Kasumi-1 (cell line): ENCODE results near the gene NFKBIL1.

Experiments
- DNase-seq, 2 experiments: peaks; one replicate each; lab custom pipeline; 2025; lab: John Stamatoyannopoulos, UW

NFKBIL1 gene

DNA sequence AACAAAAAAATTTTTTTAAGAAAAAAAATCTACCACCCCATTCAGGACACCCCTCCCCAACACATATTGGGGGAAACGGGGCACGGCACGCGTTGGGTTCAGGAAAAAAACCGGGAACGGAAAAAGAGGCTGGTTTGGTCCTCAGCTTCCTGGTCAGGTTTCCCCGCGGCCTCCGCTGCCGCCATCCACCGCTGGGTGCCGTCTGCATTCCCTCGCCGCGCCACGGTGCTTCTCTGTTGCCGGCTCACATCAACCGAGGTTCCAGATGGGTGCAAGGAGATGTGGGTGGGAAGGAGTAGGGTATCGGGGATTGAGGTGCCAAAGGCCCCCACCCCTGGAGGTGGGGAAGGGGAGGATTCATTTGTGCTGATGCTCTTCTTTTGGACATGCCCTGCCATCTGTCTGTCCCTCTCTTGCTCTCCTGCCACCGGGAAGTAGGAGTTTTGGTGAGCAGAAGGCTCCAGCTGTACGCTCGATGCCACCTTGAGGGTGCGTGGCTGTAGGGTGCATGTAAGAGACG is 12.8 kb upstream of the NFKBIL1 start:
- DNase-seq: no peak

DNA sequence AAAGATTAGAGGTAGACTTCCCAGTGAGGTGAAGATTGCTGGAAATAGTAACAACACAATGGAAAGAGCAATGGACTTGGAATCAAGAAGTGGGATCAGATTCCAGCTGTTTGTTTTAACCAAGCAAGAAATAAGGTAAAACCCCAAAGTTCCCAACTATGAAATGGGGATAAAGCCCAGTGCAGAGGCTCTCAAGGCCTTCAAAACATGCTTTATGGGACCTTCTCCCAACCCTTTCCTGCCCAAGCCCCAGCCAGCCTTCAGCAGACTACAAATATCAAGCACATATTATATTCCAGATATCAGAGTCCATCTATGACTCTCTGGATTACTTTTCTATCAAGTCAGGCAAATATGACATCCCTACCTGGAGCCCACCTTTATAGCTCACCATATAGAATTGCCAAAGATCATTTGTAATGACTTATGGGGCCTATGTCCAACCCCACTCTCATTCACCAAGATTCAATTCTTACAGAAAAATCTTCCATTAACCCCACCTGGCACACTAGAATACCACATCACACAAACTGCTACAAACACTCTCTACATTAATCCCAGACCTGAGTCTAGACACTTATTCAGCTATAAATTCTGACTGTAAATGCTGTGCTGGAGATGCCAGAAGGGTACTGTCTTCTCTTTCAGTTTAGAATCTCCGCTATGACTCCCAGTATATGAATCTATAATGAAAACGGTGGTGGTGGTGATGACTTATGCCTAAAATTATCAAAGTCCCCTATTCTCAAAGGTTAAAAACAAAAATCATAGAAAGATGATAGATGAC is 11.7 kb upstream of the NFKBIL1 start:
- DNase-seq: no peak

- no peak for DNase-seq
Observed at GRCh38 chr6:31538805-31539400, 8.5 kb upstream of the NFKBIL1 start.

DNA sequence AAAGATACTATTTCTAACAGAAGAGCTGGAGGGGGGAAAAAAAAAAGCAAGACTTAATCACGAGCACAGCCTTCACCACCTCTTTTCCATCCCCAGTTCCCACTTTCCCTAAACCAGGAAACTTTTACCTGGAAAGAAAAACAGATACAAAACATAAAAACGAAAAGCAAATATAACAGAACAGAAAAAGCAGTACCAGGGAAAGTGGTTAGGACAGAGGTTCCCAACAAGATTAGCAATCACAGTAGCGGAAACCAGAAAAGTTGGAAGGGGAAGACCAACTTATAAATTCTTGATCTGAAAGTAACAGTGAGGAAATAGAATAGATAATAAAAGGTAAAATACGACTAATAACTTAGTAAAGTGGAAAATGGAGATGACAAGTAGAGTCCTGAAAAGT is 6.8 kb upstream of the NFKBIL1 start:
- DNase-seq: no peak

DNA sequence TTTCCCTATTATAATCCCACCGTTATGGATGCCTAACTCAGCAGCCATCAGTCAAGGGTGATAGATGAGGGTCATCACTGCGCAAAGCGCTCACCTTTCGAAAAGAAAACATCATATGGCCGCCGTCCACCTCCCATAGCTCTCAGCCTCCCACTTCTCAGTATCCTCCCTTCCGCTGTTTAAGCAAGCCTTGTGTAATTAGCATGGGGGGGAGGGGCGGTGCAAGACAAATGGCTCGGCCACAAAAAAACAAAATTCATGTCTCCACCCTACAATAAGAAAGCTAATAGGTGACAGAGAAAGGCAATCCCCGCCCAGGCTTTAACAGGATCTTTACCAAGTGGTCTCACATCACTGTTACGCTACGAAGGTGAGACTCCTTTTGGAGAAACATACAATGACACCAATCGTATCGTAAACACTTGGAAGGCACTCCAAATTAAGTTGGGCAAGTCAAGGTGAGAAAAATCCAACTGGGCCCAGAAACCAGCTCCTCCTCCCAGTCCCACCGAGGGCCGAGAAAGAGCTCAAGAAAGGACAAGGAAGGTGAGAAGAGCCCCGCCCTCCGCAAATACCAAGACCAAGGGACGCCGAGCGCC is 6.2 kb upstream of the NFKBIL1 start:
- DNase-seq: peak; percentile 33 to 60

GRCh38 chr6:31541658-31542521 is 5.5 kb upstream of the NFKBIL1 start, which contains the start of gene DDX39B:
Gene DDX39B, minus strand, starts transcription at chr6:31542003. Its CDS starts 1,471 bp downstream, at chr6:31540532.
- DNase-seq: peak; percentile 97

- no peak for DNase-seq
Observed at GRCh38 chr6:31543639-31544038, 3.8 kb upstream of the NFKBIL1 start.

DNA sequence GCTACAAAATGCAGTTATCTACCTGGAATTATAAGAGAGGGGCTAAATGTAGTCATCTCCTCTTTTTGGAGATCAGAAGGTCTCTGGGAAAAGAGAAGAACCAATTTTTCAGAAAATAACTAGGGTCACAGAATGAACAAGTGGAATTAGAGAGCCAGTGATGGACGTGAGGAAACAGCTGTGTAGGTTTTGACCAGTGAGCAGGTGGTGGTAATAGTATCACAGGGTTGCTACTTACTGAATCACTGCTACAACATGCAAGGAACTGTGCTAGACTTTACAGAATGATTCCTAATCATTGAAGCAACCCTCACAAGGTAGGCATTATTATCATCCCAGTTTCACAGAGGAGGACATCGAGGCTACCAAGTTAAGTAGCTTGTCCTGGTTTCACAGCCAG is 2.7 kb upstream of the NFKBIL1 start:
- DNase-seq: no peak

- DNase-seq: no peak
Observed at GRCh38 chr6:31545291-31545690, 2.1 kb upstream of the NFKBIL1 start.

- peak; percentile 93 to 94 for DNase-seq
Observed at GRCh38 chr6:31546339-31546957, 960 bp upstream of the NFKBIL1 start, which contains the start of gene ATP6V1G2. Gene ATP6V1G2, minus strand, starts transcription at chr6:31546608. Its CDS starts 49 bp downstream, at chr6:31546559.

DNA sequence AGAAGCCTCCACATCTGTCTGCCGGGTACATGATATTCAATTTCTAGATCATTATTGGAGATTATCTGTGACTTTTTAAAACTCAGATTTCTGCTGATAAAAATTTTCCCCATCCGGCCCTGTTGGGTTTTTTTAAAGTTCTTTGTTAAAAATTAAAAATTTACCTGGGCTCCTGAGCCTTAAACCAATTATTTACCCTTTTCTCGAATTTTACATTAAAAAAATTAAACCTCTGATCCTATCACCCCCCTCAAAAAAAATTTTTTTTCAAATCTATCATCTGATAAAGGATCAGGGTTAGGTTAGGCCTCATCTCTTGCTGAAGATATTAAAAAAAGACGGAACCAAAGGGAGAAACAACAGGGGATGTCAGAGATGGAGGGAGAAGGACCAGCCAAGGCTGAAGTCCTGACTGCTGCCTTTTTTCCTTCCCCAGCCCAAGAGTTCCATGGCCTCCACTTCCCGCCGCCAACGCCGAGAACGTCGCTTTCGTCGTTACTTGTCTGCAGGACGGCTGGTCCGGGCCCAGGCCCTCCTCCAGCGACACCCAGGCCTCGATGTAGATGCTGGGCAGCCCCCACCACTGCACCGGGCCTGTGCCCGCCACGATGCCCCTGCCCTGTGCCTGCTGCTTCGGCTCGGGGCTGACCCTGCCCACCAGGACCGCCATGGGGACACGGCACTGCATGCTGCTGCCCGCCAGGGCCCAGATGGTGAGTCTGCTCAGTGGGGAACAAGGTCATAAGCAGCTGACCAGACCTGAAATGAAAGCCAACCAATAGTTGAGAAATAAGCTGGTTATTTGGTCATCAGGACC is 527 bp downstream of the NFKBIL1 start:
- no peak for DNase-seq

DNA sequence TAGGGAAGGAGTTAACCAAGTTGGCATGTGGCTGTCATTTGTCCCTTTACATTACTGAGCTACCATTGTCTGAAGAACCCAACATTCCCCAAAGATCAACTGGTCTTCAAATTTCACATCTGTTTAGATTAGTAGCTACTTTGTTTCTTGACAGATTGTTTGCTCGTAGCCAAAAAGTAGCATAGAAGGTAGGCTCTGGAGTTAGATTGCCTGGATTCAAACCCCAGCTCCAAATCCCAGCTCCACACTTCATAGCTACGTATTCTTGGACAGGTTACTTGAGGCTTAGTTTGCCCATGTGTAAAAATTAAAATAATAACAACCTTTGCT is 1.1 kb downstream of the NFKBIL1 start:
- DNase-seq: no peak

GRCh38 chr6:31551371-31551770 is 4.0 kb downstream of the NFKBIL1 start:
- DNase-seq: peak; percentile 89 to 93

DNA sequence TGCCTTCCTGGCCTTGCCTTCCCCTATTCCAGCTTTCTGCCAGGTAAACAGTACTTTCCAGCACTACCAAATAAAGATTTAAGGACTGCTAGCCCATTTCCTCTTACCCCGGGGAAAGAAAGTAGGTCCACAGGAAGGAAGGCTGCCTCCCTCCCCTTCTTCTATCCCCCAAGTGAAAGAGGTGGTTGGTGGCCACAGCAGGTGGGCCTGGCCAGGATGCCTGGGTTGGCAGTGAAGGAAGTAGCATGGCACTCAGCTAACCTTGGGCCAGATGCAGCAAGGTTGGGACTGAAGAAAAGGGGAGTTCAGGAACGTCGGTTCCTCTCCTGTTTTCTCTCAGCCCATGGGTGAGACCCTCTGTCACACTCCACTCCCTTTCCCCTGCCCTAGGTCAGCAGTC is 8.9 kb downstream of the NFKBIL1 start:
- DNase-seq: no peak

DNA sequence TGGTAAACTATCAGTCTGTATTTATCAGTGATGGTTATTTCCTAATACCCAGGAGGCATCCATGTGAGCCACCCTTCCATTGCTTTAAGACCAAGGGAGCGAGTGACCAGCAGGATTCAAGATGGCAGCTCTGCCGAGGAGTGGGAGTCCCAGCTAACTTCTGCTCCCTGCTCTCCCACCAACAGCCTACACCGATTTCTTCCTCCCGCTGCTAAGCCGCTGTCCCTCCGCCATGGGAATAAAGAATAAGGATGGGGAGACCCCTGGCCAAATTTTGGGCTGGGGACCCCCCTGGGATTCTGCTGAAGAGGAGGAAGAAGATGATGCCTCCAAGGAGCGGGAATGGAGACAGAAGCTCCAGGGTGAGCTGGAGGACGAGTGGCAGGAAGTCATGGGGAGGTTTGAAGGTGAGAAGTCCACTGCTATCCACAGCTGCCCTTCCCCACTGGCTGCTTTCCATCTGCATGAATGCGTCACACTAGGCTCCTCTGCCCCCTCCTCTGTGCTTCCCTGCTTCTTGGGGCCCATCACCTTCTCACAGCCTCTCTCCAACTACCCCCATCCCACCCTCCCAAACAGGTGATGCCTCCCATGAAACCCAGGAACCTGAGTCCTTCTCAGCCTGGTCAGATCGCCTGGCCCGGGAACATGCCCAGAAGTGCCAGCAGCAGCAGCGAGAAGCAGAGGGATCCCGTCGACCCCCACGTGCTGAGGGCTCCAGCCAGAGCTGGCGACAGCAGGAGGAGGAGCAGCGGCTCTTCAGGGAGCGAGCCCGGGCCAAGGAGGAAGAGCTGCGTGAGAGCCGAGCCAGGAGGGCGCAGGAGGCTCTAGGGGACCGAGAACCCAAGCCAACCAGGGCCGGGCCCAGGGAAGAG is 10.3 kb downstream of the NFKBIL1 start:
- no peak for DNase-seq

- DNase-seq: no peak
Observed at GRCh38 chr6:31558318-31558625, 10.9 kb downstream of the NFKBIL1 start.

DNA sequence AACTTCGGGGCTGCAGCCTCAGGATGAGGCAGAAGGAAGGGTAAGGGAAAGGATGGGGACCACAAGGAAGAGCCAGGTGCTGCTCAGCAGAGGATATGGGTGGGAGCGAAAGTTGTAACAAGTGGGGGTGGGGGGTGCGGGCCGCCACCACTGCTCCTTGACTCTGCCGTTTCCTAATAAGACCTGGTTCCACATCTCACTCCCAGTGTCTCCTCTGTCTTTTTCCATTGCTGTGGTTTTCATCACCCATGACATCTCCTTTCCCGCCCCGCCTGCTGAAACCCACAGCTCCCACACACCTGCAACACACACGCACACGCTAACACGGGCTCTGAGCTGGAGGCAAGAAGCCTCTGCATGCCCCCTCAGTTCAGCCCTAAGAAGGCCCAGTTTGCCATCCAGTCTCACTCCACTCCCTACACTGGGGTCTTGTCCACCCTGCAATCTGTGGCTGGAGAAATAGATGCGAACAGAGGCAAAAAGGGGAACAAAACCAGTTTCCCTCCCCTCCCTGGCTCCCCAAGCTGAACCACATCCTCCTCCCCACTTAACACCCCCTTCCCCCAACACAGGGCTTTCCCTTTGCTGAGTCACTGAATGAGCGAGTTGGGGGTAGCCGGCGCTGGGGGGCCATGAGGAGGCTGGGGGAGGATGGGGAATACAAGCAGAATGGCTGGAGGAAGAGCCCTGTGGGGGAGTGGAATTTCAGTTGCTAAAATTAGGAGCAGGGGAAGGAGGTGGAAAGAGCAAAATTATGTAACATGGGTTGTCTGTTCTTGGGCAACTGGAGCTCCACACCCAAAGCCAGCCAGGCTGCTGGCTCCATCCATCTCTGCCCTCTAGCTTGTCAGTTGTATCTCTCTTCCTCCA is 11.5 kb downstream of the NFKBIL1 start:
- peak; percentile 99 for DNase-seq

DNA sequence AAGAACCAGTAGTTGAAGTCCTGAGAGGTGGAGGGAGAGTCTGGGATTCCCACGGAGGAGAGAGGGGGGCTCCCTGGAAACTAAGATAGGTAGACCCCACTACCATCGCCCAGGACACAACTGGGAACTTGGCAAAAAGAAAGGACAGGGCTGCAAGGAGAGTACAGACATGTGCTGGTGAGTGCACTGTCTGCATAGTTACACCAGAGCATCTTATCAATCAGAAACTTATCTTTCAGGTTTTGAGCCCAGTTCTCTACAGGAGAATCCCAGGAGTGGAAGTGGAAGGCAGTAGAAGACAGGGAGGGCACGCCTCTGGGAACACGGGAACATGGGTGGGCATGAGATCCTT is 12.2 kb downstream of the NFKBIL1 start:
- DNase-seq: no peak
